Fibroblast of lung (primary cell): ENCODE data around the gene YIPF4. TPM values are rescaled to one million over a fixed set of nuclear protein-coding genes. Genes with fewer than 3 reads are reported as not detected.
A peak's percentile ranks its signal among the peaks of the same experiment; 100 is the strongest.
"Not testable (repeated sequence)": the region's sequence is repeated elsewhere in the genome, so short reads cannot be mapped to it uniquely, and the experiment has no call there.

ENCODE experiments used
- DNase-seq, 2 donors: peaks; one replicate each; pipeline versions ENCODE4 v3.0.0 to v3.0.0-alpha.2; 2010; ENCODE audit warnings: low read depth in 2 of 2
- H2AFZ ChIP-seq: 2 replicates; pipeline ENCODE4 v1.5.1; 2012; ENCODE audit warnings: low read length, control low read depth, inconsistent platforms
- H3K27ac ChIP-seq: 2 replicates; pipeline ENCODE4 v1.5.1; 2011; ENCODE audit warnings: low read length, control low read depth; ENCODE audit not compliant: insufficient read depth
- H3K27me3 ChIP-seq: 2 replicates; pipeline ENCODE4 v1.5.1; 2011; ENCODE audit warnings: mild to moderate bottlenecking, low read length; ENCODE audit not compliant: control insufficient read depth, insufficient read depth
- H3K36me3 ChIP-seq: 2 replicates; pipeline ENCODE4 v1.5.1; 2011; ENCODE audit warnings: low read length; ENCODE audit not compliant: control insufficient read depth, insufficient read depth
- H3K4me1 ChIP-seq: 2 replicates; pipeline ENCODE4 v1.5.1; 2011; ENCODE audit warnings: low read length; ENCODE audit not compliant: control insufficient read depth, insufficient read depth; ENCODE audit errors: extremely low read depth
- H3K4me2 ChIP-seq: 2 replicates; pipeline ENCODE4 v1.5.1; 2011; ENCODE audit warnings: low read length, control low read depth; ENCODE audit not compliant: insufficient read depth; ENCODE audit errors: extremely low read depth
- H3K4me3 ChIP-seq, 4 experiments: fragments of 200-600 bp in 1 of 4; sonication (generic) in 1 of 4; replicated peaks in 1 of 4; 2 replicates each; pipeline ENCODE4 v1.5.1; 2011 to 2016; ENCODE audit warnings: low read length in 4 of 4, low read depth in 3 of 4, mild to moderate bottlenecking in 3 of 4, control low read depth in 2 of 4, inconsistent platforms in 1 of 4, mixed read lengths in 1 of 4; ENCODE audit not compliant: insufficient read depth in 1 of 4; ENCODE audit errors: control extremely low read depth in 1 of 4
- H3K79me2 ChIP-seq: 2 replicates; pipeline ENCODE4 v1.5.1; 2012; ENCODE audit warnings: mild to moderate bottlenecking, low read length, inconsistent platforms; ENCODE audit not compliant: control insufficient read depth, insufficient read depth
- H3K9ac ChIP-seq: 2 replicates; pipeline ENCODE4 v1.5.1; 2011; ENCODE audit warnings: mild to moderate bottlenecking, low read length, control low read depth; ENCODE audit not compliant: insufficient read depth
- H3K9me3 ChIP-seq: 2 replicates; pipeline ENCODE4 v1.5.1; 2012; ENCODE audit warnings: low read depth, low read length; ENCODE audit not compliant: control insufficient read depth, insufficient read depth
- H4K20me1 ChIP-seq: 2 replicates; pipeline ENCODE4 v1.5.1; 2011; ENCODE audit warnings: low read length; ENCODE audit not compliant: control insufficient read depth, insufficient read depth; ENCODE audit errors: extremely low read depth
- EZH2 ChIP-seq: IDR thresholded peaks from 2 replicates; pipeline ENCODE4 v1.5.1; 2012; ENCODE audit warnings: low read length, control low read depth, mild to moderate bottlenecking; ENCODE audit errors: missing control alignments
- polyA plus RNA-seq, 2 donors: library from polyadenylated mRNA; depleted of rRNA in 1 of 2; stranded (reverse) in 1 of 2; unstranded in 1 of 2; fragments of >200 nt; gene quantifications; 2 replicates each; pipeline ENCODE4 v1.2.1, GENCODE V29; 2011 to 2012; ENCODE audit warnings: missing spikeins in 1 of 2
- total RNA-seq: library from RNA; depleted of rRNA; stranded (reverse); fragments of >200 nt; gene quantifications from 2 replicates; pipeline ENCODE4 v1.2.1, GENCODE V29; 2014
- TF ChIP-seq, protein P1 (sequence below), 2 donors: IDR thresholded peaks in 1 of 2; conservative IDR thresholded peaks in 1 of 2; 1 replicate in 1 of 2; 2 replicates in 1 of 2; pipeline ENCODE4 v1.5.1; 2011 to 2012; ENCODE audit warnings: low read length in 2 of 2, control low read depth in 1 of 2, inconsistent platforms in 1 of 2, low read depth in 1 of 2, mild to moderate bottlenecking in 1 of 2

YIPF4 gene
- total and polyA plus RNA-seq, 2 donors (not counting 1 experiment from before 2014, with no cell fraction given) = 17.2 to 23.3 TPM

DNA sequence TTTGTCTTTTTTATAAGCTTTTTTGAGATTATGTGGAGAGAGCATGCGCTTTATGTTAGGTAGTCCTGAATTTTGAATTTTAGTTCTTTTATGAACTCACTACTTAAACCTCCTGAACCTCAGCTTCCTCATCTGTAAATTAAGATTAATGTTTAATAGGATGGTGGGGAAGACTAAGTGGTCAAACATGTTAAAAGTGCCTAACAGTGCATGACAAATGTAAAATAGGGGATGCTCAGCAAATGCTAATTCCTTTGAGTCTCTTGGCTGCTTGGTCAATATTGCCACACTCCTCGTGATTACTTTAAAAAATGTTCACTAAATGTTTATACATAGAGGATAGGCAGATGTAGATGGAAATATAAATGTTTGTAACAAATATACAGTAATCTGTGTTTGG, 85.9 kb downstream of the YIPF4 start:
- TF ChIP-seq, protein P1, sequence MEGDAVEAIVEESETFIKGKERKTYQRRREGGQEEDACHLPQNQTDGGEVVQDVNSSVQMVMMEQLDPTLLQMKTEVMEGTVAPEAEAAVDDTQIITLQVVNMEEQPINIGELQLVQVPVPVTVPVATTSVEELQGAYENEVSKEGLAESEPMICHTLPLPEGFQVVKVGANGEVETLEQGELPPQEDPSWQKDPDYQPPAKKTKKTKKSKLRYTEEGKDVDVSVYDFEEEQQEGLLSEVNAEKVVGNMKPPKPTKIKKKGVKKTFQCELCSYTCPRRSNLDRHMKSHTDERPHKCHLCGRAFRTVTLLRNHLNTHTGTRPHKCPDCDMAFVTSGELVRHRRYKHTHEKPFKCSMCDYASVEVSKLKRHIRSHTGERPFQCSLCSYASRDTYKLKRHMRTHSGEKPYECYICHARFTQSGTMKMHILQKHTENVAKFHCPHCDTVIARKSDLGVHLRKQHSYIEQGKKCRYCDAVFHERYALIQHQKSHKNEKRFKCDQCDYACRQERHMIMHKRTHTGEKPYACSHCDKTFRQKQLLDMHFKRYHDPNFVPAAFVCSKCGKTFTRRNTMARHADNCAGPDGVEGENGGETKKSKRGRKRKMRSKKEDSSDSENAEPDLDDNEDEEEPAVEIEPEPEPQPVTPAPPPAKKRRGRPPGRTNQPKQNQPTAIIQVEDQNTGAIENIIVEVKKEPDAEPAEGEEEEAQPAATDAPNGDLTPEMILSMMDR (conservative IDR thresholded peaks at IDR 0.05 in 1 of 2, IDR thresholded peaks at IDR 0.05 in 1 of 2; ENCODE audit: low read depth in 1 of 2, low read length in 2 of 2) = no peak
- TF ChIP-seq EZH2 = no peak
- no peak overlapping the region for H3K9ac ChIP-seq
- peaks cover 3% of the 10 kb centered on the region for H3K4me1 ChIP-seq
- peak in 1 of 2 donors; percentile 14 for DNase-seq
- no peaks in the 10 kb centered on the region for H3K9me3 ChIP-seq
- peaks cover 98% of the 10 kb centered on the region for H3K79me2 ChIP-seq
- H3K4me3 ChIP-seq = no peak overlapping the region
- H3K4me2 ChIP-seq = no peak overlapping the region
- H3K27ac ChIP-seq = no peak overlapping the region
- H4K20me1 ChIP-seq = peaks cover 6% of the 10 kb centered on the region
- H3K36me3 ChIP-seq = peaks cover 1% of the 10 kb centered on the region
- no peaks in the 10 kb centered on the region for H3K27me3 ChIP-seq
- no peak overlapping the region for H2AFZ ChIP-seq

DNA sequence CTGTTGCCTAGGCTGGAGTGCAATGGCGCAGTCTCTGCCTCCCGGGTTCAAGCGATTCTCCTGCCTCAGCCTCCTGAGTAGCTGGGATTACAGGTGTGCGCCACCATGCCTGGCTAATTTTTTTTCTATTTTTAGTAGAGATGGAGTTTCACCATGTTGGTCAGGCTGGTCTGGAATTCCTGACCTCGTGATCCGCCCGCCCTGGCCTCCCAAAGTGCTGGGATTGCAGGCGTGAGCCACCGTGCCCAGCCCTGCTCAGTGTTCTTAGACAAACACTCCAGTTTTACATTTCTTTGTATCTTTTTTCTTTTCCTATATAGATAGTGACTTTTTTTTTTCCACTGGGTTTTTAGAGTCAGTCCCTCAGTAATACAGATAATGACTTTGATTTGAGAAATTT, 86.6 kb downstream of the YIPF4 start:
- not testable (repeated sequence) for H4K20me1 ChIP-seq, H3K4me3 ChIP-seq, H3K9ac ChIP-seq, H3K27me3 ChIP-seq, H2AFZ ChIP-seq, H3K4me2 ChIP-seq, H3K4me1 ChIP-seq, DNase-seq, H3K9me3 ChIP-seq, H3K36me3 ChIP-seq, H3K27ac ChIP-seq
- H3K79me2 ChIP-seq = peaks cover 98% of the 10 kb centered on the region

DNA sequence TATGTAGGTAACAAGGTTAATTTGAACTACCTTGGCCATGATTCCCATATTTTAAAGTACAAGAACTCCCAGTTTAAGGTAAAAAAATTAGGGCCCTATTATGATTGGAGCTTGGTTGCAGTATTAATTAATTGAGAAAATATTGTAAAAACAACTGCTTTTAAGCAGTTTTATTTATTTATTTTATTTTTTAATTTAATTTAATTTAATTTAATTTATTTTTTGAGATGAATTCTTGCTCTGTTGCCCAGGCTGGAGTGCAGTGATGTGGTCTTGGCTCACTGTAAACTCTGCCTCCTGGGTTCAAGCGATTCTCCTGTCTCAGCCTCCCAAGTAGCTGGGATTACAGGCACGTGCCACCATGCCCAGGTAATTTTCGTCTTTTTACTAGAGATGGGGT, 88.0 kb downstream of the YIPF4 start:
- H3K9me3 ChIP-seq, H3K4me3 ChIP-seq, DNase-seq, H3K36me3 ChIP-seq, H4K20me1 ChIP-seq, H3K27ac ChIP-seq, H3K4me1 ChIP-seq, H3K4me2 ChIP-seq, H2AFZ ChIP-seq, H3K9ac ChIP-seq, H3K27me3 ChIP-seq: not testable (repeated sequence)
- H3K79me2 ChIP-seq = peaks cover 97% of the 10 kb centered on the region

Other genes starting within 250 kb of the YIPF4 start
- gene DPY30, start 238.1 kb upstream of the YIPF4 start, total RNA-seq = 50.5 and 69.9 TPM in 2 replicates
- 122 and 126 TPM in 2 replicates for gene DPY30, start 238.1 kb upstream of the YIPF4 start, polyA plus RNA-seq
- gene SPAST, start 214.3 kb upstream of the YIPF4 start, total RNA-seq = 22.6 and 30.8 TPM in 2 replicates
- 10.9 and 12.7 TPM in 2 replicates for gene SPAST, start 214.3 kb upstream of the YIPF4 start, polyA plus RNA-seq
- 20.5 and 23.6 TPM in 2 replicates for gene SLC30A6, start 112.0 kb upstream of the YIPF4 start, total RNA-seq
- gene SLC30A6, start 112.0 kb upstream of the YIPF4 start, polyA plus RNA-seq = 21.8 and 23.1 TPM in 2 replicates
- not detected in 2 replicates for gene NLRC4, start 13.0 kb upstream of the YIPF4 start, total RNA-seq
- gene NLRC4, start 13.0 kb upstream of the YIPF4 start, polyA plus RNA-seq = not detected in 2 replicates
- gene BIRC6, start 79.1 kb downstream of the YIPF4 start, total RNA-seq = 110 and 162 TPM in 2 replicates
- gene BIRC6, start 79.1 kb downstream of the YIPF4 start, polyA plus RNA-seq = 41.9 and 46.7 TPM in 2 replicates